Gastrocnemius medialis (tissue), 4 donors: ENCODE measurements around the gene CCDC92. TPM values are rescaled to one million over a fixed set of nuclear protein-coding genes. Genes with fewer than 3 reads are reported as not detected.

Experiments used
- ATAC-seq, 2 donors: fragments of 150-250 bp; one replicate each; pipeline ENCODE4 v1.9.1; 2016
- DNase-seq, 2 donors: peaks; one replicate each; pipeline ENCODE4 v3.0.0-alpha.2; 2019
- H3K27ac ChIP-seq, 4 donors: fragments of 200-600 bp; sonication (generic); 1 replicate in 1 of 4; 2 replicates in 3 of 4; pipeline ENCODE4 v1.5.1; 2016 to 2018; ENCODE audit warnings: mild to moderate bottlenecking in 2 of 4, moderate library complexity in 1 of 4
- H3K27me3 ChIP-seq, 3 donors: fragments of 200-600 bp; sonication (generic) in 2 of 3; 1 replicate in 1 of 3; 2 replicates in 2 of 3; pipeline versions ENCODE4 v1.5.1 to v1.6.0; 2016 to 2019; ENCODE audit warnings: mild to moderate bottlenecking in 1 of 3, moderate library complexity in 1 of 3
- H3K36me3 ChIP-seq, 2 donors: fragments of 200-600 bp; sonication (generic) in 1 of 2; one replicate each; pipeline ENCODE4 v1.5.1; 2017 to 2018
- H3K4me1 ChIP-seq, 2 donors: fragments of 200-600 bp; sonication (generic) in 1 of 2; one replicate each; pipeline ENCODE4 v1.5.1; 2016 to 2017; ENCODE audit warnings: mild to moderate bottlenecking in 2 of 2
- H3K4me3 ChIP-seq, 4 donors: fragments of 200-600 bp; sonication (generic) in 3 of 4; 1 replicate in 1 of 4; 2 replicates in 3 of 4; pipeline ENCODE4 v1.5.1; 2016 to 2019; ENCODE audit warnings: mild to moderate bottlenecking in 2 of 4
- H3K9me3 ChIP-seq, 3 donors: fragments of 200-600 bp; sonication (generic) in 2 of 3; 1 replicate in 1 of 3; 2 replicates in 2 of 3; pipeline ENCODE4 v1.5.1; 2016 to 2019
- POLR2A ChIP-seq, 2 donors: fragments of 450-650 bp; IDR thresholded peaks; one replicate each; pipeline ENCODE4 v1.6.1; 2017; ENCODE audit warnings: antibody characterized with exemption in 2 of 2, mild to moderate bottlenecking in 2 of 2, moderate library complexity in 2 of 2
- in situ Hi-C, 4 donors: fragments of 200-750 bp; cut with MboI; loops; one replicate each; pipeline versions ENCODE4 v1.15.0 to v1.8.0; 2017; ENCODE audit warnings: low sequenced_read_pairs in 4 of 4
- intact Hi-C: fragments of 100-400 bp; cut with DNase I; formaldehyde crosslinking; loops from one replicate; pipeline ENCODE4 v1.15.1; 2023; ENCODE audit warnings: low total_unique reads
- total RNA-seq, 4 donors: library from RNA; depleted of rRNA; stranded (reverse); fragments of >200 nt; gene quantifications; one replicate each; pipeline versions ENCODE4 v1.1.0 to v1.2.3, GENCODE V29; 2016
- TF ChIP-seq, protein P1 (sequence below), 5 experiments: fragments of 450-650 bp in 3 of 5; fragments of 200-600 bp in 2 of 5; sonication (generic) in 2 of 5; IDR thresholded peaks in 4 of 5; conservative IDR thresholded peaks in 1 of 5; 1 replicate in 4 of 5; 2 replicates in 1 of 5; pipeline ENCODE4 v1.5.1; 2016 to 2019; ENCODE audit warnings: antibody characterized with exemption in 5 of 5, mild to moderate bottlenecking in 3 of 5, moderate library complexity in 3 of 5

The CCDC92 gene
- total RNA-seq, 4 donors from 2014 or later, result 21.1 to 29.1 (median 23.7) TPM

DNA sequence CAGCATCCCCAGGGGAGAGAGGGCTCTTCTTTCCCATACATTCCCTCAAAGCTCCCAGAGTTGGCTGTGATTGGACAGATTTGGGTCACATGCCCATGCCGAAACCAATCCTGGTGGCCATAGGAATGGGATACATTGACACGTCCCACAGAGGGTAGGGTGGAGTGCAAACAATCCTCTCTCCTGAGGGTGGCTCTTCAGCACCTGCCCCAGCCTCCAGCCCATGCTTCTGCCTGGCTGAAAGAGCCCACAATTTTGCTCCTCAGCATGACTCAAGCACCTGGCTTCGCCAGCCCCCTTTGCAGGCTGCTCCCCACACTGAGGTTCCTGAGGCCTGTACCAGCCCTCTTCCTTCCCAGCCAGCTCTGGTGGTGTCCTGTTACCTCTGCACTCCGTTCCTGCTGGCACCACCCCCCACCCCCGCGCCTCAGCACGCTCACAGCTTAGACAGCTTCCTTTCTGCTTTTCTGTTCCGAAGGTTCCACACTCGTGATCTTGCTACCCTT is 71.7 kb downstream of the CCDC92 start:
- Histone ChIP-seq H3K4me1 (no peaks in the 10 kb centered on the region), H3K36me3 (no peaks in the 10 kb centered on the region), H3K27ac (no peak overlapping the region), H3K4me3 (no peak overlapping the region), H3K9me3 (no peaks in the 10 kb centered on the region), H3K27me3 (peaks cover 0 to 17% (median 6%) of the 10 kb centered on the region in 3 donors)
- no peak for TF ChIP-seq POLR2A (IDR thresholded peaks at IDR 0.05)
- TF ChIP-seq, protein P1, sequence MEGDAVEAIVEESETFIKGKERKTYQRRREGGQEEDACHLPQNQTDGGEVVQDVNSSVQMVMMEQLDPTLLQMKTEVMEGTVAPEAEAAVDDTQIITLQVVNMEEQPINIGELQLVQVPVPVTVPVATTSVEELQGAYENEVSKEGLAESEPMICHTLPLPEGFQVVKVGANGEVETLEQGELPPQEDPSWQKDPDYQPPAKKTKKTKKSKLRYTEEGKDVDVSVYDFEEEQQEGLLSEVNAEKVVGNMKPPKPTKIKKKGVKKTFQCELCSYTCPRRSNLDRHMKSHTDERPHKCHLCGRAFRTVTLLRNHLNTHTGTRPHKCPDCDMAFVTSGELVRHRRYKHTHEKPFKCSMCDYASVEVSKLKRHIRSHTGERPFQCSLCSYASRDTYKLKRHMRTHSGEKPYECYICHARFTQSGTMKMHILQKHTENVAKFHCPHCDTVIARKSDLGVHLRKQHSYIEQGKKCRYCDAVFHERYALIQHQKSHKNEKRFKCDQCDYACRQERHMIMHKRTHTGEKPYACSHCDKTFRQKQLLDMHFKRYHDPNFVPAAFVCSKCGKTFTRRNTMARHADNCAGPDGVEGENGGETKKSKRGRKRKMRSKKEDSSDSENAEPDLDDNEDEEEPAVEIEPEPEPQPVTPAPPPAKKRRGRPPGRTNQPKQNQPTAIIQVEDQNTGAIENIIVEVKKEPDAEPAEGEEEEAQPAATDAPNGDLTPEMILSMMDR (IDR thresholded peaks at IDR 0.05 in 4 of 5, conservative IDR thresholded peaks at IDR 0.05 in 1 of 5), result no peak
- intact Hi-C loops, result no loop called here
- ATAC-seq (no peak), DNase-seq (no peak)
- in situ Hi-C loops, result loop anchor here in 1 of 4 donors (10.0 kb wide), 2 partner anchors 84 to 134 kb away; no protein-coding TSS in a partner anchor

DNA sequence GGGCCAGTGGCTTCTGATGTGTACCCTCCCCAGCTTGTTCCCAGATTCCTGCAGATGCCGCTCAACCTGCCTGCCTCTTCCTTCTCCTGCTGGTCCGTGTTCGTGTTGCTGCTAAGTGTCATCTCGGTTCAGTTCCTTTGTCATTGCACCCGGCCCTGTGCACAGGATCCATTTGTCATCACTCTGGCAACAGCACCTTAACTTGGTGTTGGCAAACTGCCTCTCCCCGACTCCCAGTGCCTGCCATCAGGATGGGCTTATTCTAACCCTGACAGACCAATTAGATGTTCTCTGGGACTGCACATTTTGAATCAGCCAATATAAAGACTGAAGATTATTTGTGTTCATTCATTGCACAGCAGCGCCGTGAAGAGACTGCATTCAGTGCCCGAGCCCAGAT is 73.3 kb downstream of the CCDC92 start:
- Histone ChIP-seq H3K27me3 (peaks cover 0 to 20% (median 6%) of the 10 kb centered on the region in 3 donors), H3K4me3 (no peak overlapping the region), H3K36me3 (no peaks in the 10 kb centered on the region), H3K4me1 (no peaks in the 10 kb centered on the region), H3K9me3 (no peaks in the 10 kb centered on the region), H3K27ac (no peak overlapping the region)
- intact Hi-C loops (no loop called here), in situ Hi-C loops (no loop called here)
- TF ChIP-seq, protein P1 (IDR thresholded peaks at IDR 0.05 in 4 of 5, conservative IDR thresholded peaks at IDR 0.05 in 1 of 5), result no peak
- no peak for TF ChIP-seq POLR2A (IDR thresholded peaks at IDR 0.05)
- ATAC-seq, result no peak
- no peak for DNase-seq

DNA sequence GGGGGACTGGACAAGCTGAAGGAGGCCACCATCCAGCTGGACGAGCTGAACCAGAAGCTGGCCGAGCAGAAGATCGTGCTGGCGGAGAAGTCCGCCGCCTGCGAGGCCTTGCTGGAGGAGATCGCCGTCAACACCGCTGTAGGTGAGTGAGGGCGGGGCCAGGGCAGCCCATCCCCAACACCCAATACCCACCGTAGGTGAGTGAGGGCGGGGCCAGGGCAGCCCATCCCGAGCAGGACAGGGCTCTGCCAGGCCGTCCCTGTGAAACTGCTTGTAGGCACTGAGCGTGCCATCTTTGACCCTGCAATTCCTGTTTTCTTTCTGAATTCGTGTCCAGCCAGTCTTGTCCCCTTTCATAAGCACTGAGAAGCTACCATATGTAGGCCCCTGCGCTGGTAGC is 74.0 kb downstream of the CCDC92 start:
- Histone ChIP-seq H3K27me3 (peaks cover 0 to 20% (median 6%) of the 10 kb centered on the region in 3 donors), H3K4me3 (no peak overlapping the region), H3K36me3 (no peaks in the 10 kb centered on the region), H3K9me3 (no peaks in the 10 kb centered on the region), H3K4me1 (no peaks in the 10 kb centered on the region), H3K27ac (no peak overlapping the region)
- in situ Hi-C loops, result no loop called here
- intact Hi-C loops, result no loop called here
- TF ChIP-seq, protein P1 (IDR thresholded peaks at IDR 0.05 in 4 of 5, conservative IDR thresholded peaks at IDR 0.05 in 1 of 5), result no peak
- TF ChIP-seq POLR2A (IDR thresholded peaks at IDR 0.05), result no peak
- ATAC-seq (no peak), DNase-seq (no peak)

DNA sequence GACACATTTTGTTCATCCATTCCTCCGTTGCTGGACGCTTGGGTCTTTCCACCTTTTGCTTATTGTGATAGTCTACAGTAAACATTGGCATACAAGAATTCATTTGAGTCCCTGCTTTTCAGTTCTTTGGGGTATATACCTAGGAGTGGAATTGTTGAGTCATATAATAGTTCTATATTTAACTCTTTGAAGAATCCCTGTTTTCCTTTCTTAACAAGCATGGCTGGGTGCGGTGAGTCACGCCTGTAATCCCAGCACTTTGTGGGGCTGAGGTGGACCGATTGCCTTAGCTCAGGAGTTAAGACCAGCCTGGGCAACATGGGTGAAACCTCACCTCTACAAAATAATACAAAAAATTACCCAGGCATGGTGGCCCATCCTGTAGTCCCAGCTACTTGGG is 75.4 kb downstream of the CCDC92 start:
- Histone ChIP-seq H3K27me3 (peaks cover 0 to 20% (median 6%) of the 10 kb centered on the region in 3 donors), H3K27ac (no peak overlapping the region), H3K4me3 (no peak overlapping the region), H3K36me3 (no peaks in the 10 kb centered on the region), H3K9me3 (no peaks in the 10 kb centered on the region), H3K4me1 (no peaks in the 10 kb centered on the region)
- no peak for DNase-seq
- no peak for TF ChIP-seq POLR2A (IDR thresholded peaks at IDR 0.05)
- TF ChIP-seq, protein P1 (IDR thresholded peaks at IDR 0.05 in 4 of 5, conservative IDR thresholded peaks at IDR 0.05 in 1 of 5), result no peak
- in situ Hi-C loops, result no loop called here
- intact Hi-C loops, result no loop called here
- ATAC-seq, result no peak

DNA sequence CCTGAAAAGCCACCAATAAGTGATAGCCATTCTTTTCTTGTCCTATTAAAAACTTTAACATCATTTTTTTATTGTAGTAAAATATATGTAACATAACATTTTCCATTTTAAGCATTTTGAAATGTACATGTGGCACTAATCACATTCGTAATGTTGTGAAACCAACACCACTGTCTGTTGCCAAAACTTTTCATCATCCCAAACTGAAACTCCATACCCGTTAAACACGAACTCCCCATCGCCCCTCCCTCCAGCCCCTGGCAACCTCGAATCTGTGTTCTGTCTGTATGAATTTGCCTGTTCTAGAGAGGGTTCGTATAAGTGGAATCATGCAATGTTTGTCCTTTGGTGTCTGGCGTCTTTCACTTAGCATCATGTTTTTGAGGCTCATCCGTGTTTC is 75.9 kb downstream of the CCDC92 start:
- Histone ChIP-seq H3K27ac (no peak overlapping the region), H3K4me3 (no peak overlapping the region), H3K9me3 (no peaks in the 10 kb centered on the region), H3K4me1 (no peaks in the 10 kb centered on the region), H3K36me3 (no peaks in the 10 kb centered on the region), H3K27me3 (peaks cover 0 to 20% (median 6%) of the 10 kb centered on the region in 3 donors)
- no peak for TF ChIP-seq POLR2A (IDR thresholded peaks at IDR 0.05)
- TF ChIP-seq, protein P1 (IDR thresholded peaks at IDR 0.05 in 4 of 5, conservative IDR thresholded peaks at IDR 0.05 in 1 of 5), result no peak
- intact Hi-C loops, result no loop called here
- ATAC-seq (no peak), DNase-seq (no peak)
- in situ Hi-C loops, result no loop called here
